DOHH2 (cell line): ENCODE measurements around the gene CD109.

Experiments
- H3F3A ChIP-seq: fragments of 200-600 bp; sonication (generic), shearing (Covaris generic); 2 replicates; pipeline ENCODE4 v1.6.0; 2016; ENCODE audit warnings: antibody characterized with exemption, mild to moderate bottlenecking; ENCODE audit not compliant: control insufficient read depth, insufficient read depth
- H3K27ac ChIP-seq: fragments of 200-600 bp; sonication (generic); 2 replicates; pipeline ENCODE4 v1.5.1; 2014; ENCODE audit warnings: low read depth, mild to moderate bottlenecking, low read length, moderate library complexity
- H3K27me3 ChIP-seq: fragments of 200-600 bp; sonication (generic); 2 replicates; pipeline ENCODE4 v1.6.1; 2014; ENCODE audit warnings: mild to moderate bottlenecking, low read length, mixed read lengths; ENCODE audit not compliant: control insufficient read depth
- H3K36me3 ChIP-seq: fragments of 200-600 bp; sonication (generic); 2 replicates; pipeline ENCODE4 v1.6.1; 2014; ENCODE audit warnings: mild to moderate bottlenecking, low read length, moderate library complexity, mixed read lengths; ENCODE audit not compliant: control insufficient read depth
- H3K4me1 ChIP-seq: fragments of 200-600 bp; sonication (generic); 2 replicates; pipeline ENCODE4 v1.6.1; 2014; ENCODE audit warnings: mild to moderate bottlenecking, low read length, mixed read lengths; ENCODE audit not compliant: control insufficient read depth
- H3K4me2 ChIP-seq: fragments of 200-600 bp; sonication (generic); 2 replicates; pipeline ENCODE4 v1.6.0; 2014; ENCODE audit warnings: mild to moderate bottlenecking, low read length, moderate library complexity
- H3K4me3 ChIP-seq: fragments of 200-600 bp; sonication (generic); 2 replicates; pipeline ENCODE4 v1.5.1; 2014; ENCODE audit warnings: mild to moderate bottlenecking, low read length, mixed read lengths
- H3K79me2 ChIP-seq: fragments of 200-600 bp; sonication (generic); 2 replicates; pipeline ENCODE4 v1.6.1; 2014; ENCODE audit warnings: mild to moderate bottlenecking, low read length, mixed read lengths; ENCODE audit not compliant: control insufficient read depth
- H3K9me2 ChIP-seq: fragments of 200-600 bp; sonication (generic); replicated peaks from 2 replicates; pipeline ENCODE4 v1.6.1; 2014; ENCODE audit warnings: mild to moderate bottlenecking, low read length, mixed read lengths; ENCODE audit not compliant: control insufficient read depth
- H3K9me3 ChIP-seq: fragments of 200-600 bp; sonication (generic); 2 replicates; pipeline ENCODE4 v1.6.1; 2014; ENCODE audit warnings: antibody characterized with exemption, low read length, mixed read lengths; ENCODE audit not compliant: control insufficient read depth, insufficient read depth
- H4K20me1 ChIP-seq: fragments of 200-600 bp; sonication (generic); 2 replicates; pipeline ENCODE4 v1.6.0; 2014; ENCODE audit warnings: low read depth, mild to moderate bottlenecking, antibody characterized with exemption, low read length, moderate library complexity; ENCODE audit not compliant: control insufficient read depth, insufficient read depth
- EZH2phosphoT487 ChIP-seq: fragments of 200-600 bp; sonication (generic); IDR thresholded peaks from 2 replicates; pipeline ENCODE4 v1.6.1; 2017; ENCODE audit warnings: borderline replicate concordance, mild to moderate bottlenecking, antibody characterized with exemption, low read length, moderate library complexity, mixed read lengths
- TF ChIP-seq, protein P1 (sequence below): fragments of 200-600 bp; sonication (generic); IDR thresholded peaks from one replicate; pipeline ENCODE4 v1.5.1; 2014; ENCODE audit warnings: antibody characterized with exemption, mild to moderate bottlenecking, low read depth, low read length; ENCODE audit not compliant: poor library complexity, severe bottlenecking

The CD109 gene

DNA sequence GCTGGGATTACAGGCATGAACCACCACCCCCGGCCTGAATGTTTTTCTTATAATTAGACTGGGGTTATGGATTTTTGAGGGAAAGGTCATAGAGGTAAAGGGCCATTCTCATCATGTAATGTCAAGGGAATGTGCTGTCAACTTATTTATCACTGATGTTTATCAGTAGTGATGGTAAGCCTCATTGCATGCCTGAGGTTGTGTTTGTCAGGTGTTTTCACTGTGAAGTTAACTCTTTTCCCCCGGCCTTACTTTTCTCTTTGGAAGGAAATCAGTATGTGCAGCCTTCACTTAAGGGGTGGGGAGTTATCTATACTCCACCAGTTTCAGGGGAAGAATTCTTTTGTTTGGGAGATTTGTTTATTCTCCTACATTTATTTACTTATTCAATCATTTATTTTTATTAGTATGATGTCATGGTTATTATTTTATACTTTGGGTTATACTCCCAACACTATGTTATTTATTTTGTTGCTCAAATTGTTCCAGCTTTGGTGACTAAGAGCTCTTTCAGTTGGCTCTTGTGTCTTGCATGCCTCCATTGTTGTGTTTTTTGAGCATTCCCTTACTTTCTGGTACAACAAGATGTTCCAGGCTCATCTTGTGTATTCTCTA, 39.4 kb upstream of the CD109 start:
- Histone ChIP-seq H3K36me3 (no peaks in the 10 kb centered on the region), H3K9me3 (no peaks in the 10 kb centered on the region), H3K27ac (no peak overlapping the region), H3K4me2 (no peak overlapping the region), H3K79me2 (peaks cover 15% of the 10 kb centered on the region), H3F3A (peaks cover 6% of the 10 kb centered on the region), H3K4me1 (peaks cover 20% of the 10 kb centered on the region), H4K20me1 (no peaks in the 10 kb centered on the region), H3K9me2 (no peaks in the 10 kb centered on the region), H3K27me3 (no peaks in the 10 kb centered on the region), H3K4me3 (no peak overlapping the region)
- TF ChIP-seq, protein P1, sequence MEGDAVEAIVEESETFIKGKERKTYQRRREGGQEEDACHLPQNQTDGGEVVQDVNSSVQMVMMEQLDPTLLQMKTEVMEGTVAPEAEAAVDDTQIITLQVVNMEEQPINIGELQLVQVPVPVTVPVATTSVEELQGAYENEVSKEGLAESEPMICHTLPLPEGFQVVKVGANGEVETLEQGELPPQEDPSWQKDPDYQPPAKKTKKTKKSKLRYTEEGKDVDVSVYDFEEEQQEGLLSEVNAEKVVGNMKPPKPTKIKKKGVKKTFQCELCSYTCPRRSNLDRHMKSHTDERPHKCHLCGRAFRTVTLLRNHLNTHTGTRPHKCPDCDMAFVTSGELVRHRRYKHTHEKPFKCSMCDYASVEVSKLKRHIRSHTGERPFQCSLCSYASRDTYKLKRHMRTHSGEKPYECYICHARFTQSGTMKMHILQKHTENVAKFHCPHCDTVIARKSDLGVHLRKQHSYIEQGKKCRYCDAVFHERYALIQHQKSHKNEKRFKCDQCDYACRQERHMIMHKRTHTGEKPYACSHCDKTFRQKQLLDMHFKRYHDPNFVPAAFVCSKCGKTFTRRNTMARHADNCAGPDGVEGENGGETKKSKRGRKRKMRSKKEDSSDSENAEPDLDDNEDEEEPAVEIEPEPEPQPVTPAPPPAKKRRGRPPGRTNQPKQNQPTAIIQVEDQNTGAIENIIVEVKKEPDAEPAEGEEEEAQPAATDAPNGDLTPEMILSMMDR, result no peak
- no peak for TF ChIP-seq EZH2phosphoT487

- no peak overlapping the region for H3K4me3 ChIP-seq
- no peak for TF ChIP-seq EZH2phosphoT487
- TF ChIP-seq, protein P1, result no peak
- H3K4me1 ChIP-seq, result peaks cover 16% of the 10 kb centered on the region
Observed at GRCh38 chr6:73657201-73657600, 38.8 kb upstream of the CD109 start.

DNA sequence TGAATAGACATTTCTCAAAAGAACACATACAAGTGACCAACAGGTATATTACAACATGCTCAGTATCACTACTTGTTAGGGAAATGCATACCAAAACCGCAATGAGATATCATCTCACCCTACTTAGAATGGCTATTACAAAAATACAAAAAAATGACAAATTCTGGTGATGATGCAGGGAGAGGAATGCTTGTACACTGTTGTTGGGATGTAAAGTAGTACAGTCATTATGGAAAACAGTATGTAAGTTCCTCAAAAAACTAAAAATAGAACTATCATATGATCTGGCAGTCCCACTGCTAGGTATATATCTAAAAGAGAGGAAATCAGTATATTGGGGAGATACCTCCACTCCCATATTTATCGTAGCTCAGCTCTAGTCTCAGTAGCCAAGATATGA, 31.3 kb upstream of the CD109 start:
- Histone ChIP-seq H3F3A (no peaks in the 10 kb centered on the region), H3K27me3 (peaks cover 17% of the 10 kb centered on the region), H3K9me3 (no peaks in the 10 kb centered on the region), H3K4me3 (no peak overlapping the region), H3K27ac (no peak overlapping the region), H3K79me2 (no peaks in the 10 kb centered on the region), H3K9me2 (no peaks in the 10 kb centered on the region), H3K36me3 (no peaks in the 10 kb centered on the region), H3K4me1 (no peaks in the 10 kb centered on the region), H3K4me2 (no peak overlapping the region), H4K20me1 (no peaks in the 10 kb centered on the region)
- TF ChIP-seq, protein P1, result no peak
- no peak for TF ChIP-seq EZH2phosphoT487

More at GRCh38 chr6:73657201-73657600, 38.8 kb upstream of the CD109 start:
- Histone ChIP-seq H3K79me2 (peaks cover 11% of the 10 kb centered on the region), H3K9me2 (no peaks in the 10 kb centered on the region), H3K36me3 (no peaks in the 10 kb centered on the region), H3K9me3 (no peaks in the 10 kb centered on the region), H4K20me1 (no peaks in the 10 kb centered on the region), H3K27me3 (no peaks in the 10 kb centered on the region), H3K27ac (no peak overlapping the region), H3F3A (peaks cover 6% of the 10 kb centered on the region), H3K4me2 (no peak overlapping the region)
